ENCODE measurements around the gene RBBP8NL. TPM values are rescaled to one million over a fixed set of nuclear protein-coding genes. Genes with fewer than 3 reads are reported as not detected.

Gene RBBP8NL
- total RNA-seq, 1 experiment from 2014 or later, result not detected

- POLR2A ChIA-PET (ENCODE audit: low non-redundant PET), result no interaction called here
- CTCF ChIA-PET, result no interaction called here
- intact Hi-C loops (cut with micrococcal nuclease; ENCODE audit: unreplicated experiment), result no loop called here
These were observed 8.4 kb downstream of the RBBP8NL start for GRCh38 chr20:62418709-62419487.

GRCh38 chr20:62417981-62418708, 9.2 kb downstream of the RBBP8NL start:
- intact Hi-C loops (cut with micrococcal nuclease; ENCODE audit: unreplicated experiment), result no loop called here
- BruUV-seq (replicated peaks), result no TSS peak
- POLR2A ChIA-PET (ENCODE audit: low non-redundant PET), result no interaction called here

More at GRCh38 chr20:62418709-62419487, 8.4 kb downstream of the RBBP8NL start:
- no peaks in the 10 kb centered on the region for H3K4me1 ChIP-seq (ENCODE audit: insufficient read depth, low read length, poor library complexity, severe bottlenecking)
- no peak for DNase-seq (ENCODE audit: low spot score)
- no peak overlapping the region for H3K27ac ChIP-seq (ENCODE audit: low read depth, low read length, poor library complexity, severe bottlenecking)
- BruUV-seq (replicated peaks), result no TSS peak
- no peaks in the 10 kb centered on the region for H3K9me3 ChIP-seq (ENCODE audit: low read depth, low read length, poor library complexity, severe bottlenecking)
- no peaks in the 10 kb centered on the region for H3K36me3 ChIP-seq (ENCODE audit: insufficient read depth, low read length, poor library complexity, severe bottlenecking)
- H3K4me3 ChIP-seq (ENCODE audit: low read depth, low read length, poor library complexity, severe bottlenecking), result no peak overlapping the region
- TF ChIP-seq, protein P1, sequence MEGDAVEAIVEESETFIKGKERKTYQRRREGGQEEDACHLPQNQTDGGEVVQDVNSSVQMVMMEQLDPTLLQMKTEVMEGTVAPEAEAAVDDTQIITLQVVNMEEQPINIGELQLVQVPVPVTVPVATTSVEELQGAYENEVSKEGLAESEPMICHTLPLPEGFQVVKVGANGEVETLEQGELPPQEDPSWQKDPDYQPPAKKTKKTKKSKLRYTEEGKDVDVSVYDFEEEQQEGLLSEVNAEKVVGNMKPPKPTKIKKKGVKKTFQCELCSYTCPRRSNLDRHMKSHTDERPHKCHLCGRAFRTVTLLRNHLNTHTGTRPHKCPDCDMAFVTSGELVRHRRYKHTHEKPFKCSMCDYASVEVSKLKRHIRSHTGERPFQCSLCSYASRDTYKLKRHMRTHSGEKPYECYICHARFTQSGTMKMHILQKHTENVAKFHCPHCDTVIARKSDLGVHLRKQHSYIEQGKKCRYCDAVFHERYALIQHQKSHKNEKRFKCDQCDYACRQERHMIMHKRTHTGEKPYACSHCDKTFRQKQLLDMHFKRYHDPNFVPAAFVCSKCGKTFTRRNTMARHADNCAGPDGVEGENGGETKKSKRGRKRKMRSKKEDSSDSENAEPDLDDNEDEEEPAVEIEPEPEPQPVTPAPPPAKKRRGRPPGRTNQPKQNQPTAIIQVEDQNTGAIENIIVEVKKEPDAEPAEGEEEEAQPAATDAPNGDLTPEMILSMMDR (conservative IDR thresholded peaks at IDR 0.05; ENCODE audit: low read depth, low read length), result no peak
- no peak for TF ChIP-seq EZH2 (IDR thresholded peaks at IDR 0.05; ENCODE audit: borderline replicate concordance, low read depth, low read length, poor library complexity, severe bottlenecking)
- peaks cover 10% of the 10 kb centered on the region for H3K27me3 ChIP-seq (replicated peaks; ENCODE audit: insufficient read depth, low read depth, low read length, poor library complexity)

More at GRCh38 chr20:62417981-62418708, 9.2 kb downstream of the RBBP8NL start:
- Histone ChIP-seq H3K4me3 (ENCODE audit: low read depth, low read length, poor library complexity, severe bottlenecking) (no peak overlapping the region), H3K27me3 (replicated peaks; ENCODE audit: insufficient read depth, low read depth, low read length, poor library complexity) (peaks cover 3% of the 10 kb centered on the region), H3K36me3 (ENCODE audit: insufficient read depth, low read length, poor library complexity, severe bottlenecking) (no peaks in the 10 kb centered on the region), H3K4me1 (ENCODE audit: insufficient read depth, low read length, poor library complexity, severe bottlenecking) (no peaks in the 10 kb centered on the region), H3K27ac (ENCODE audit: low read depth, low read length, poor library complexity, severe bottlenecking) (no peak overlapping the region), H3K9me3 (ENCODE audit: low read depth, low read length, poor library complexity, severe bottlenecking) (no peaks in the 10 kb centered on the region)
- TF ChIP-seq, protein P1 (conservative IDR thresholded peaks at IDR 0.05; ENCODE audit: low read depth, low read length), result no peak
- TF ChIP-seq EZH2 (IDR thresholded peaks at IDR 0.05; ENCODE audit: borderline replicate concordance, low read depth, low read length, poor library complexity, severe bottlenecking), result no peak
- no peak for DNase-seq (ENCODE audit: low spot score)
- CTCF ChIA-PET, result interaction anchor here (0.8 kb wide), 1 partner anchor 8 kb away, joined by 3 read pairs; no protein-coding TSS in a partner anchor
